DOHH2 (cell line): ENCODE measurements around the gene SCAMP3.

ENCODE experiments used
- CTCF ChIP-seq: fragments of 200-600 bp; sonication (generic); IDR thresholded peaks from one replicate; pipeline ENCODE4 v1.5.1; 2014; ENCODE audit warnings: antibody characterized with exemption, mild to moderate bottlenecking, low read depth, low read length; ENCODE audit not compliant: poor library complexity, severe bottlenecking
- EZH2phosphoT487 ChIP-seq: fragments of 200-600 bp; sonication (generic); IDR thresholded peaks from 2 replicates; pipeline ENCODE4 v1.6.1; 2017; ENCODE audit warnings: borderline replicate concordance, mild to moderate bottlenecking, antibody characterized with exemption, low read length, moderate library complexity, mixed read lengths

- TF ChIP-seq CTCF = no peak
- TF ChIP-seq EZH2phosphoT487 = no peak
These were observed 33.2 kb upstream of the SCAMP3 start for GRCh38 chr1:155295183-155295941.
